A673 (cell line): ENCODE measurements around the gene SCARB1.

ENCODE experiments used
- EZH2 ChIP-seq: fragments of 200-600 bp; sonication (generic); IDR thresholded peaks from 2 replicates; pipeline ENCODE4 v1.6.1; 2017; ENCODE audit warnings: borderline replicate concordance, low read depth, mild to moderate bottlenecking, mixed read lengths, antibody characterized with exemption, low read length; ENCODE audit not compliant: poor library complexity, severe bottlenecking
- TF ChIP-seq, protein P1 (sequence below): fragments of 300-800, 200-600 bp; sonication (generic); conservative IDR thresholded peaks from 2 replicates; pipeline ENCODE4 v1.5.1; 2017; ENCODE audit warnings: low read depth, mild to moderate bottlenecking, antibody characterized with exemption, low read length, moderate library complexity, mixed read lengths

- TF ChIP-seq, protein P1, sequence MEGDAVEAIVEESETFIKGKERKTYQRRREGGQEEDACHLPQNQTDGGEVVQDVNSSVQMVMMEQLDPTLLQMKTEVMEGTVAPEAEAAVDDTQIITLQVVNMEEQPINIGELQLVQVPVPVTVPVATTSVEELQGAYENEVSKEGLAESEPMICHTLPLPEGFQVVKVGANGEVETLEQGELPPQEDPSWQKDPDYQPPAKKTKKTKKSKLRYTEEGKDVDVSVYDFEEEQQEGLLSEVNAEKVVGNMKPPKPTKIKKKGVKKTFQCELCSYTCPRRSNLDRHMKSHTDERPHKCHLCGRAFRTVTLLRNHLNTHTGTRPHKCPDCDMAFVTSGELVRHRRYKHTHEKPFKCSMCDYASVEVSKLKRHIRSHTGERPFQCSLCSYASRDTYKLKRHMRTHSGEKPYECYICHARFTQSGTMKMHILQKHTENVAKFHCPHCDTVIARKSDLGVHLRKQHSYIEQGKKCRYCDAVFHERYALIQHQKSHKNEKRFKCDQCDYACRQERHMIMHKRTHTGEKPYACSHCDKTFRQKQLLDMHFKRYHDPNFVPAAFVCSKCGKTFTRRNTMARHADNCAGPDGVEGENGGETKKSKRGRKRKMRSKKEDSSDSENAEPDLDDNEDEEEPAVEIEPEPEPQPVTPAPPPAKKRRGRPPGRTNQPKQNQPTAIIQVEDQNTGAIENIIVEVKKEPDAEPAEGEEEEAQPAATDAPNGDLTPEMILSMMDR, result no peak
- no peak for TF ChIP-seq EZH2
These were observed 107.9 kb downstream of the SCARB1 start for GRCh38 chr12:124755801-124756148.
